Measurements from ENCODE around the gene TXNL4B.

The TXNL4B gene

DNA sequence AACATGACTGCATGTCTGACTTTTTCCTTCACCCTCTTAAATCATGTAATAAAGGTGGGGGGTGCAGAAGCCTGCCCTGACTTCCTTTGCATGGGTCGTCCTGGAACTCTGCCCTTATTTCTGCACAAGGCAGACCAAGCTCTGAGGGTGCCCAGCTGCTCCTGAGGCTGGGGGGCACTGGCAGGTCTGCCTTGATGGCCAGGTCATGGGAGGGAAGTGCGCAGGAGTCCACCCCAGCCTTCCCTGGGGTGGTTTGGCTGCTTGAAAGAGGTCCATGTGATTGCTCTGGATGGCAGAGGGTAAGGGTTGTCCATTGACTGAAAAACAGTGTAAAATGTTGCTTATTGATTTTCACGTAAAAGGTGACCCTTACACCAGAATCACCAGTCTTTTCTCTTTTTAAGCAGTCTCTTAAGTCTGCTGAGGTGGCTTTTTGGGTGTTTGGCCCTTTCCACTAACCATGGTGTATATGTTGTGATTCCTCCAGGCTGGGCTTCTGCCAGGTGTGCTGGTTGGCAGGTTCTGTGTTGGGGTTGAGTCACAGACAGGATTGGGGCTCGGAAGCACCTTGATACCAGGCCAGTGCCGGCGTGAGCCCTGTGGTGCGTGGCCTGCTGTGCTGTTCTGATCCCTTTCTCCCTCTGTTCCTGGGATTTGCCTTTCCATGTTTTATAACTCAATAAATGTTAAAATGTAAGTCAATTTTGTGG, 19.6 kb upstream of the TXNL4B start:
- TF ChIP-seq, protein P1, sequence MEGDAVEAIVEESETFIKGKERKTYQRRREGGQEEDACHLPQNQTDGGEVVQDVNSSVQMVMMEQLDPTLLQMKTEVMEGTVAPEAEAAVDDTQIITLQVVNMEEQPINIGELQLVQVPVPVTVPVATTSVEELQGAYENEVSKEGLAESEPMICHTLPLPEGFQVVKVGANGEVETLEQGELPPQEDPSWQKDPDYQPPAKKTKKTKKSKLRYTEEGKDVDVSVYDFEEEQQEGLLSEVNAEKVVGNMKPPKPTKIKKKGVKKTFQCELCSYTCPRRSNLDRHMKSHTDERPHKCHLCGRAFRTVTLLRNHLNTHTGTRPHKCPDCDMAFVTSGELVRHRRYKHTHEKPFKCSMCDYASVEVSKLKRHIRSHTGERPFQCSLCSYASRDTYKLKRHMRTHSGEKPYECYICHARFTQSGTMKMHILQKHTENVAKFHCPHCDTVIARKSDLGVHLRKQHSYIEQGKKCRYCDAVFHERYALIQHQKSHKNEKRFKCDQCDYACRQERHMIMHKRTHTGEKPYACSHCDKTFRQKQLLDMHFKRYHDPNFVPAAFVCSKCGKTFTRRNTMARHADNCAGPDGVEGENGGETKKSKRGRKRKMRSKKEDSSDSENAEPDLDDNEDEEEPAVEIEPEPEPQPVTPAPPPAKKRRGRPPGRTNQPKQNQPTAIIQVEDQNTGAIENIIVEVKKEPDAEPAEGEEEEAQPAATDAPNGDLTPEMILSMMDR (IDR thresholded peaks at IDR 0.05; ENCODE audit: insufficient read depth, low read depth, low read length, missing control alignments): no peak
- DNase-seq (ENCODE audit: low read depth): no peak
- H3K4me3 ChIP-seq (ENCODE audit: low read depth, low read length): no peak overlapping the region

DNA sequence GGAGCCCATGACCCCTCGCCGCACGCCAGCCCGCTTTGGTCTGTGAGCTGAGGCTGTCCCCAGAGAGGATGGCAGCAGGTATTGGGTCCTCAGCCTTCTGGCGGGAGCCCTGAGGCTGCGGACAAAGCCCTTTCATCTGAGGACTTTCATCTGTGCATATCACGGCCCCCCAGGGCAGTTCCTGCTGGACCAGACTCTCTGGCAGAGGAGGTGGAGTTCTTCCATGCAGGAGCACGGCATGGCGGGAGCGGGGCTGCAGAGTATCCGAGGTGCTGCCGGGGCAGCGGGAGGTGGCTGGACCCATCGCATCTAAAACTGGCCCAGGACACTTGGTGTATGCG, 19.0 kb upstream of the TXNL4B start:
- TF ChIP-seq, protein P1 (IDR thresholded peaks at IDR 0.05; ENCODE audit: insufficient read depth, low read depth, low read length, missing control alignments): no peak
- no peak overlapping the region for H3K4me3 ChIP-seq (ENCODE audit: low read depth, low read length)
- DNase-seq (ENCODE audit: low read depth): no peak

DNA sequence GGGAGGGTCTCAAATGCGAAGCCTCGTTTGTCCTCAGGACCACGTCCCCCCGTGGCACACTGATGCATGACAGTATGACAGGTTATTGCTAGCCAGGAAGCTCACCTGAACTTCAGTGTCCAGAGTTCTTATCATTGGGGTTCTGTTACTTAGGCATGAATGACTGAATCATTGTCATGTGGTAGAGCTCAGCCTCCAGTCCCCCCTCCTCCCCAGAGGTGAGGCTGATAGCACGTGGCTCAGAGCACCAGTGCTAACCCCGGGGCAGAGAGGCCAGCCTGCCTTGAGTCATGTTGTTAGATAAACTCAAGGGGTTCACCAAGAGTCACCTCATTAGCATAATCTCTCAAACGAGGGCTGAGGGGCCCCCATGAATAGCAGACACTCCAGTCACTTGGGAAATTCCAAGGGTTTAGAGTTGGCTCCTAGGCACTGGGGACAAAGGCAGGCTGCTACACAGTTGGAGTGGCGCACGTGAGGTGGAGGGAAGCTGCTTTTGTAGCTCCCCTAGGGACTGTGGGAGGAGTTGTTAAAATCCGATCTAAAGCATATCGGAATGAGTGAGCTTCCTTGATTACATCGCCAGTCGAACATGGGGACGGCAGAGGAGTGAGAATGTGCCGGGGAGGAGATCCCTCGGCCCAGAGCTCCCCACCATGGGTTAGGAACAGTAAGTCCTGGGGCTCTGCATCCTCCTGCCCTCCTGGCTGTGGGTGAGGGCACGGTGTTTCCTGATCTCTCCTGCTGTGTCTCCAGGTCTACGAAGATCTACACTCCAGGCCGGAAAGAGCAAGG, 18.4 kb upstream of the TXNL4B start:
- TF ChIP-seq, protein P1 (IDR thresholded peaks at IDR 0.05; ENCODE audit: insufficient read depth, low read depth, low read length, missing control alignments): no peak
- no peak for DNase-seq (ENCODE audit: low read depth)
- no peak overlapping the region for H3K4me3 ChIP-seq (ENCODE audit: low read depth, low read length)

DNA sequence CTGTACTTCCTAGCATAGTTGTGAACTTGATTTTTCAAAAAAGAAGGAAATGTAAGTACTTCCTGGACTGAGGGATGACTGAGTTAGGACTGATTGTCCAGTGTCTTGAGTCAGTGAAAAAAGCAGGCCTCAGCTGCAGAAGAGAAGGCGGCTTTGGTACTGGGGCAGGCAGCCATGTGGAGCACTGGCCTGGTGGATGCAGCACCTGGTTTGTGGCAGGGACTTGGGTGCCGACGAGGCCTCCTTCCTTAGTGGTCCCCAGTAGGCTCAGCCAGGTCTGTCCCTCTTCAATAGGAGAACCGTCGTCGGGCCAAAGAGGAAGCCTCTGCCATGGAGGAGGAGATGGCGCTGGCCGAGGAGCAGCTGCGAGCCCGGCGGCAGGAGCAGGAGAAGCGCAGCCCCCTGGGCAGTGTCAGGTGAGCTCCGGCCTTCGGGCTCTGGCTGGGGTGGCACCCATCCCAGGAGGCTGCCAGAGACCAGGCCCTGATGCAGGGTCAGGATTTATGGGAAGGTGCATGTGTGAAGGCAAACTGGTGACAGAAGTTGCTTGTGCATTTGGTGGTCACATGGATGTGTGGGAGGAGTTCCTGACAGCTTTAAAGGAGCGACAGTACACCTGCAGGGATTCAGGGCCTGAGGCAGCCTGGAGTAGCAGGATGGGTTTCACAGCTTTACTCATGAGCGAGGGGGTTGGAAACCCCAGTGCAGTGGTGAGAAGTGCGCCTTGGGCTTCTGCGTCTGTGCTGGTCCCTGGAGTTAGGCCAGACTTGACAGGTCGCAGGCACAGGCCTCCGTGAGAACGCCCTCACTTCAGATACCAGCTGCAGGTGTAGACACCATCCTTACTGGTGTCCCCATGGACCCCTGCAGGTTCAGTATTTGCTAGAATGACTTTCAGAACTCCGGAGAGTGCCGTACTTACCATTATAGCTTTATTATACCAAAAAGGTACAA, 17.5 kb upstream of the TXNL4B start:
- TF ChIP-seq, protein P1 (IDR thresholded peaks at IDR 0.05; ENCODE audit: insufficient read depth, low read depth, low read length, missing control alignments): no peak
- no peak overlapping the region for H3K4me3 ChIP-seq (ENCODE audit: low read depth, low read length)
- DNase-seq (ENCODE audit: low read depth): no peak

DNA sequence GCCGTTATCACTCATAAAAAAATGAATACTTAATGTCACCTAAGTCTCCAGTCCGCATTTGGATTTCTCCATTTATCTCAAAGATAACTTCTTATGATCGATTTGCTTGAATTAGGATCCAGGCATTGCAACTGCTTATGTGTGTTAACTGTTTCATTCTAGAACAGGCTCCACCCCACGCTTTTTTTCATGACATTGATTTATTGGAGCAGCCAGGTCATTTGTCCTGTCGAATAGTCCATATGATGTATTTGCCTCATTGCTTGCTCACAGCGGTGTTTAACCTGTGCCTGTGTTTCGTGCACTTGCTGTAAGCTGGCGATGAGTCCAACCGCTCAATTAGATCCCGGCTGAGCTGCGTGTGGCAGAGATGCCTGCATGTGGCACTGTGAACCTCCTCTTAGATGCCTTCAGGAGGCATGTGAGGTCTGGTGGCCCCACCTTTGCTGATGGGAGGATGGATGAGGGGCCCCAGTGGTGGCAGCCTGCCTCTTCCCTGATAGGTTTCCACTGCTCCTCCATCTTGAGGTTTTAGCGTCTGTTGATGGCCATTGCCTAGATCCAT, 16.6 kb upstream of the TXNL4B start:
- DNase-seq (ENCODE audit: low read depth): no peak
- no peak overlapping the region for H3K4me3 ChIP-seq (ENCODE audit: low read depth, low read length)
- TF ChIP-seq, protein P1 (IDR thresholded peaks at IDR 0.05; ENCODE audit: insufficient read depth, low read depth, low read length, missing control alignments): no peak

DNA sequence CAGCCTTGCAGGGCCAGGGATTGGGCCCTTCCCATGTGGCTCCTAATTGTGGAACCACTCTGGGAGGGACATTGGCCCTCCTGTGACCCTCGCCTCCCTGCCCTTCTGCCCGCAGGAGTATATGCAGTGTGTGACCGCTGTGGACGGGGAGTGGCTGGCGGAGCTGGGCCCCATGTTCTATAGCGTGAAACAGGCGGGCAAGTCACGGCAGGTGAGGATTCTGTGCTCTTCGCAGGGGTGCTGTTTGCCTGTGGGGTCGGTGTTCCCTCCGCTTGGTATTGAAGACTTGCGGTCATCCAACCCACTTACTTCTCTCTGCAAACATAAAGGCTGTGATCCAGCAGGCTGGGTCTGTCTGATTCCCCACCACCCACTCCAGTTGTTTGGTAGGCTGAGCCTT, 15.9 kb upstream of the TXNL4B start:
- TF ChIP-seq, protein P1 (IDR thresholded peaks at IDR 0.05; ENCODE audit: insufficient read depth, low read depth, low read length, missing control alignments): no peak
- H3K4me3 ChIP-seq (ENCODE audit: low read depth, low read length): no peak overlapping the region
- DNase-seq (ENCODE audit: low read depth): no peak

Data from GM12865 (cell line).